Measurements from ENCODE around the gene ESYT1.

DNA sequence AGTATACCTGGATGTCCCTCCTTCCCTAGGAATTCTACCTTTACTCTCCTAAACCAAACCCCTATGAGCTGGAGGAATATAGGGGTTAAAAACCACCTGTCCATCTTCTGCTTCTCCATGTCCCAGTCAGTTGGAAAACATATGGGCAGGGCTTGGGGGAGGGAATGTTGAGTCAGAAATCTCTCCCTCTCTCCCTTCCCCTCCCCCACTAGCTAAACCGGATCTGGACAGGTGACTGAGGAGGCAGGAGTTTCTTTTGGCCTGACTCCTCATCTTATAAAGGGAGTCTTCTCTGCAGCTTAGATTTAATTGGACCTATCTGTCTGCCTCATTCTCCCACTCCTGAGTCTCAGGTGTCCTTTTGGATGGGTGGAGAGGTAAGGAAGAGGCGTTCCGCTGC lies 42.0 kb upstream of the ESYT1 start:
- TF ChIP-seq TAF1 (IDR thresholded peaks at IDR 0.05; ENCODE audit: borderline replicate concordance, insufficient read depth, low read length): no peak
- TF ChIP-seq POLR2AphosphoS5 (IDR thresholded peaks at IDR 0.05; ENCODE audit: low read depth, low read length): no peak

Measured in PFSK-1 (cell line).